Vagina (tissue), 2 donors: ENCODE measurements around the gene PSPC1.

ENCODE experiments used
- CTCF ChIP-seq, 3 experiments: fragments of 450-650 bp in 2 of 3; fragments of 200-600 bp in 1 of 3; sonication (generic) in 1 of 3; IDR thresholded peaks; one replicate each; pipeline ENCODE4 v1.5.1; 2017 to 2019; ENCODE audit warnings: antibody characterized with exemption in 3 of 3, mild to moderate bottlenecking in 2 of 3, moderate library complexity in 2 of 3
- POLR2A ChIP-seq, 2 donors: fragments of 450-650 bp; IDR thresholded peaks; one replicate each; pipeline ENCODE4 v1.6.1; 2017; ENCODE audit warnings: antibody characterized with exemption in 2 of 2, mild to moderate bottlenecking in 2 of 2, moderate library complexity in 2 of 2
- POLR2AphosphoS5 ChIP-seq, 2 donors: sonication (generic); formaldehyde crosslinking; IDR thresholded peaks; one replicate each; pipeline ENCODE4 v1.9.0; 2017; ENCODE audit warnings: antibody characterized with exemption in 2 of 2, mild to moderate bottlenecking in 2 of 2, low read depth in 1 of 2; ENCODE audit not compliant: insufficient read depth in 1 of 2

- TF ChIP-seq POLR2A (IDR thresholded peaks at IDR 0.05) (no peak), POLR2AphosphoS5 (IDR thresholded peaks at IDR 0.05; ENCODE audit: insufficient read depth in 1 of 2, low read depth in 1 of 2) (no peak), CTCF (IDR thresholded peaks at IDR 0.05) (no peak)
These were observed 27.4 kb upstream of the PSPC1 start for GRCh38 chr13:19810151-19810550.
